GM19351 (cell line): ENCODE results near the gene FOS.
A peak's percentile ranks its signal among the peaks of the same experiment; 100 is the strongest.

Experiments used
- ATAC-seq: cut with Tn5 transposase; IDR thresholded peaks from one replicate; pipeline ENCODE4 v1.9.1; 2021; ENCODE audit warnings: mild to moderate bottlenecking, moderate library complexity; ENCODE audit not compliant: unreplicated experiment

FOS gene

GRCh38 chr14:75249958-75250336 is 28.7 kb upstream of the FOS start:
- ATAC-seq = peak; percentile 12

DNA sequence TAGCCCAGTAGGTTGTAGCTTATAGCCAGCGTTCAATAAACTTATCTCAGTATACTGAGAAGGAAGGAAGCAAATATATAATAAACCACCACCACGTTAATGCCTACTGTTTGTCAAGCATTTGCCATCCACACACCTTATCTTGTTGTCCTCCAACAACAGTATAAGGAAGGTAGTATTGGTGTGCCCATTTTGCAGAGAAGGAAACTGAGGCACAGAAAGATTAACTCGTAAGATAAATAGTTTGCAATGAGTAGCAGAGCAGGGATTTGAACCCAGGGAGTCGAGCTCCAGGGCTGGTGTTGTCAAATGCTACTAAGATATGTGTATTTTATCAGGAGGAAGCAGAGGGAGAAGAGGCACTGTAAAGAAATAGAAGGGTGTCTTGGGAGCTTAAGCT is 27.8 kb upstream of the FOS start:
- no peak for ATAC-seq

DNA sequence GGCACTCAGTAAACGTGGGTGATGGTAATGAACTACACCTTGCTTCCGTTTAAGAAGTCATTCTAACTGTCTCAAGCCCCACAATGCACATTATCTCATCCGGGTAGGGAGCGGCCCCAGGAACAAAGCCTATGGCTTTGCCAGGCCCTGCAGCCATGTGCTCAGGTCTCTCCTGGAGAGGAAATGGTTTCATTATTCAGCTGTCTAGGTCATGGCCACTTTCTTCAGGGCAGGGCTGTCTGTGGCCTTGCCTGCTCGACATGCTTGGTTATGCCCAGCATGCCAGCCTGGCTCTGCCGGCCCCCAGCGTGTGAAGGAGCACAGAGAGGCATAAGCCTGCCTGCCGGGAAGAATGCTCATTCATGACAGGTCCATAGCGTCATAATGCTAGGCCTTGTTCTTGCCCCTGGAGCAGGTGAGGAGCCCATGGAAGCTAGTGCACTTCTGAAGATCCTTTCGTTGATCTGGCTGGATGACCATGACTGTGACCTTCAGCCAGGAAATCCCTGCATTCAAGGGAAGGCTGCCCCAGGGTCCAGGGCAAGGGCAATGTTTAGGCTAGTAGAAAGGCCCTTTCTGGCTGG is 26.3 kb upstream of the FOS start:
- ATAC-seq = no peak

DNA sequence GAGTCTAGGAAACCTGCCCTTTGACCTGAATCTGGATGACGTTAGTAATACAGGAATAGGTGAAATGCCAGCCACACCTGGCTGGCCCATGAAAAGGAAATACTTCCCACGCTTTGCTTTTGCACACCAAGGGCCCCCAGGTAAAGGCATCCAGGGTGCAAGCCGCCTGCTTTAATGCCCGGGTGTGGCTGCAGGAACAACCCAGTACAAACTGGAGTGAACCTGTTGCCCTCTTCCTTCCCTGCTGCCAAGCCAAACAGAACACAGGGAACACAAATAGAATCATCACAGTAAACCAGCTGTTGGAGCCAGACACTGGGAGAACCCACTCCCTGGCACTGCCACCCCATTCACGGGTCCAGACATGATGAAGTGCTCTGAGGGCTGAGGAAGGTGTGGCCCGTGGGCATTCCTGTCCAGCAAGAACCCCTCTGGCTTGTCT is 24.2 kb upstream of the FOS start:
- ATAC-seq = no peak

- ATAC-seq = no peak
Observed at GRCh38 chr14:75254901-75255584, 23.6 kb upstream of the FOS start.

DNA sequence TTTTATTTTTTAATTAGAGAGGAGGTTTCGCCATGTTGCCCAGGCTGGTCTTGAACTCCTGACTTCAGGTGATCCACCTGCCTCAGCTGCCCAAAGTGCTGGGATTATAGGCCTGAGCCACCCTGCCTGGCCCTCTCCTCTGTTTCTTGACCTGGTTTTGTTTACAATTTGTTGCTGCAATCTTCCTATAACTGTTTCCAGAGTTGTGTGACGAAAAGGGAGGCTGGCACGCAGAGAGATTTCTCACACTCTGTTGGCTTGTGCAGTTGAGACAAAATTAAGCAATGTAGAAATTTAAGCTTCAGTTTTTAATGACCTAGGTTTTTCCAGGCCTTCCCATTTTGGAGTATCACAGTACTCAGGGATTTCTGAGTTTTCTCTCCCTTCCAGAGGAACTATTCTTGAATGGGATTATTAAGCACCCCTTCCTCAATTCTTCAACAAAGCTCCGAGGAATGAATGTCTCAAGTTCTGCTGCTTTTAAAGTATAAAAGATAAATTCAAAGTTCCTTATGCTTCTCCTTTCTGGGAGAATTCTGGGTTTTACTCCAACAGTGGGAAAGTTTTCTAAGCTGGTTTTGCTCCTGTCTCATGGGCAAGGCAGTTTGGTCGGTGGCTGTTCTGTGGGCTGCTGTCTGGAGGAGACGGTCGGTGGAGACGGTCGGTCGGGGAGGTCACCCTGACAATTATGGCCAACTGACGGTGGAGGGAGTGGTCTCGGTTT is 20.4 kb upstream of the FOS start:
- peak; percentile 34 for ATAC-seq

DNA sequence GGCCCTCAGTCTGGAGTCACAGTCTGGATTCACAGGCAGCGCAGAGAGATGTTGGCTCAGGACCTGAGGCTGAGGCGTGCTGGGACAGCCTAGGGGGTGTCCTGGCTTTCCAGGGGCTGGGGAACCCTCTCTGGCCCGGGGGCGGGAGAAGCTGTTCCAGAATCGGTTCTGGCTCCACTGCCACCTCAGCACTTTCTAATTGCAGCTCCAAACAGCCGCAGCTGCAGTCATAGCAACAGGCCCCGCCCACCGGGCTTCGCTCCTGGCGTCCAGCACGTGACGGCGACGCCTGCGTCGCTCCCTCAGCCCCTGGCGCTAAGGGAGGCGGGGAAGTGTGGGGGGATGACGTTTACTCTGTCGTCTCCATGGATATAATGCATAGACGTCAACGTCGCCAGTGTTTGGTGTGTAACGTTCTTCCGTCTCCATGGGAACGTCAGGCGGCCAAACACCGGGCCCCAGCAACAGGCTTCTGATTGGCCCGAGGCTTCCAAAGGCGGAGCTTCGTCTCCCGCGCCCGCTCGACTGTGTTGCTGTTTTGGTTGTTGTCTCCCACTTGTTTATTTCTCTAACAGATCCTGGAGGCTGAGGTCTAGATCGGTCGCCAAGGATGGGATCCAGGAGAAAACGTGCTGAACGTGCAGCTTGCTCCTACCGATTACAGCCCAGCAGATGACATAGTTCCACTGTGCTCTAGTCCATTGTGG is 19.7 kb upstream of the FOS start:
- ATAC-seq = peak; percentile 96

DNA sequence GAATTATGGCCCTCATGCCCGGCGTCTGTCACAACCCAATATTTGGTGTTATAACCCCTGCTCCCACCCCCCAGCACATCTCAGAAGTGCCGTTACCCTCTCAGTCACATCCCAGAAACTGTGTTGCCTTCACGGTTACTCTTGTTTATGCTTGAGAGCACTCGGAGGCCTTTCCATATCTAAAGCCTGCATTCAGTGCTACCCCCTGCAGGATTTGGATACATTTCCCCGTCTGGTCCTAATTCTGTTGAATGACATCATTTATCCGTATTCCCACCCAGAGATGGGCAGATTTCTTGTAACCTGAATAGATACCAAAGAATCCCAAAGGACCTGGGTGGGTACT is 19.1 kb upstream of the FOS start:
- no peak for ATAC-seq

DNA sequence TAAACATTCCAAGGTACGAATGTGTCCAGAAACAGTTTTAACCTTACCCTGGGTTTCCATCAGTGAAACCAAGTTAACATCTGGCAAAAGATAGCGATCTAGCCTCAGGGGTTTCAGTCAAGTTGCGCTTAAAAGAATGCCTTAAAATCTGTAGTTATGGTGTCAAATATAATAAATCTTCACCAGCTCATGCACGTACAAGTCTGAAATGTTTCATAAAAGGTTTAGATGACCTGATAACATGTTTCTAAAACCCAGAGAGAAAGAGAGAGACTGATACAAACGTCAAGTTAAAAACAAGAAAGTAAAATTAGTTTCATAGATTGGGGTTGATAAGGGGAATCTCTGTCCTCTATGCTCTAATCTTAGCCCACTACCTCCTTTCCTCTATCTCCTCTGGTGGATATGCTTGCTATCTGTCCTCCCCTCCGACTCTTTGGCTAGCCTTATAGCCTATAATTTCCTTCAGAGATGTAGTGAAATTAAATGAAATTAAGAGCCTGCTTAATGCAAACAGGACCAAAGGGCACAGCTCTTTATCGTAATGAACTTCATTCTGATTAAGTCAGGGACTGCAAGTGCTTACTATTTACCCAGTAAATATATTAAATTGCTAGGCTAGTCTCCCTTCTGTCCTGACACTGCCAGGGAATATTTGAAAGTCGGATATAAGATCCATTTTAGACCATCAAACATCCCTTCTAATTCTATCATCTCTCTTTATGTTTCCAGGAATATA is 18.4 kb upstream of the FOS start:
- no peak for ATAC-seq

DNA sequence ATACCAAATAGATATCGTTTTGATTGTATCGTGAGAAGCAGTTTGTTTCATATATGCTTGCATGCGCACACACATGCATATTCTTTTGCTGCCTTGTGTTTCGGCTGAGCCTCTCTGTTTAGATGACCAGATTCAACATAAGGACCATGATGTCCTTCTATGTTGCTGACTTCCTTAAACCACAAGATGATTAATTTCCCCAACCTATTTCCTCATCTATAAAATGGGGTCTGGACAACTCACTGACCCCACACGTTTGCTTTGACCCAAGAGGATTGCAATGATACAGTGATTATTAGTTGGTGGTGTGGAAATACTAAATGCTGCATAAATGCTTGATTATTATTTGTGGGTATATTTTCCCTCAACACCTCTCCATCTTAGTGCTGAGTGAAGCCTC is 16.8 kb upstream of the FOS start:
- no peak for ATAC-seq

- ATAC-seq = no peak
Observed at GRCh38 chr14:75262641-75263040, 16.0 kb upstream of the FOS start.

DNA sequence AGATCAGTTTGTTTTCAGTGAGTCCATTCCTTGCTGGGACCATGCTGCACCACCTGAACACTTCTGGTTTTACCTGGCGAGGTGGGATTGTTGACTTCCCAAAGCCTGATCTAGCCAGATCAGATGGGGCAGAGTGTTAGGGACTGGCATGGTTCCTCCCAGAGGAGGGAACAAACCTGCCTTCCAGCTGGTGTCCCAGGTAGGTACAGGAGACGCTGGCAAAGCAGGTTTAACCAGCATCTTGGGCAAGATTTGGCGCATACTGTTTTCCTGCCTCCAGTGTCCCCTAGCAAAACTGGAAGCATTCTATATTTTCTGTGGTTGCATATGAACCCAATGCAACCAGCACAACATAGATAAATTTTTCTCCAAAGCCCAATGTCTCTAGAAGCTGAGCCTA is 14.6 kb upstream of the FOS start:
- ATAC-seq = no peak

DNA sequence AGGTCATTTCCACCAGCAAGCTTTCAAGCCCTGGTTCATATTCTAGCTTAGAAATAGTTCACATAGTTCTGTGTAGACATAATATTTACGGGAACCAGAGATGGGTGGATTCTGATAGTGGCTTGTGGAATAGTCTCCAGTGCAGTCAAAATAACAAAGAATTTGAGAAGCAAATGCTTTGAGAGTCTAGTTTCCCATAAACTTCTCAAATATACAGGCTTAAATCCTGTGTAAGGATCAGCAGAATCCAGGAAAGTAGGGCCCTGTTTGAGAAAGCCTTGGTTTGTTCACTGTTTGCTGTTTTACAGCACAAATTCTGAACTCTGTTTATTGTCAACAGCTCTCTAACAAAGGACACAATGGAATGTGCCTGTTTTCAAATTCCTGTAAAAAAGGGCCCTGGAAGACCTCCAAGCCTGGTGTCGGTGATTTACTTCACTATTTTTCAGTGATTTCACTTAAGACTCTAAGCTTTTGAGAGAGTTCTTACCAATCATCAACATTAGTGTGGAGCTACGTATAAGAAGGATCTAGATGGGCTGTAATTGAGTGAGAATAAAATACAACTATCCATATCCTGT is 11.4 kb upstream of the FOS start:
- no peak for ATAC-seq

DNA sequence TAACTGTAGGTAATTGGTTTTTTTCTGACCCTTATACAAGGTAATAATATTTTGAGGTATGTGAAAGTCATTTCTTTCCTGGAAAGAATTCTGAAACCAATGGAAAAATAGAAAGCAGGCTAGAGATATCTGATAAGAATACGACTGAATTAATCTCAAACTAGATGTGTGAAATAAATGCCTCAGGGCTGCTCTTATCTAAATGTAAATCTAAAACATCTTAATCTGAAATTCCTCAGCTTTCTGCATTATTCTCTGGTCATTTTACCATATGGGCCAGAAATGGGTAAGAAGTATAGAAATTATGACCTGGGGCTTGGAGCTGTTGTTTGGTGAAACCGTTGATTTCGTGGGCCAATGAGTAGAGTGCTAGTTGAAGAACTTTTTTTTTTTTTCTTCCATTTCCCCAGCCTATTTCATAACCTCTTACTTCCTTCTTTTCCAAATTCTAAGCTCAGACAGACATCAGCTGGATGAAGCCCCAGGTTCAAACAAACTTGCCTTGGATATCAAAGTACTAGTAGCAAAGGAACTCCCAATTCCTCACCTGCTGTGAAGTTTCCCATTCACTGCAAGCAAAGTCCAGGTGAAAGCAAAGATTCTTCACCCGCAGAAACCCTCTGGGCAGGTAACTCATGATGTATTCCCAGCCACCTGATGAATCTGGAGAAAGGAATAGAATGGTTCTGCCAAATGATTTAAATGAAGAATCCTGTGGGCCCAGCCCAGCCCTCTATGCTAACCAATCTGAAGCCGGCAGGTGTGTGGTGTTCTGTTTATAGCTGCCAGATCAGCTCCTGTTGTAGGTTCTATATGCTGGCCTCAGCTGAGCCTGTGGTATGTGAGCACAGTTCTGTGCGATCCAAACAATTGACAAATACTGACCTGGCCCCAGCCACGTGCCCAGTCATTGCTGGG is 9.7 kb upstream of the FOS start:
- no peak for ATAC-seq

DNA sequence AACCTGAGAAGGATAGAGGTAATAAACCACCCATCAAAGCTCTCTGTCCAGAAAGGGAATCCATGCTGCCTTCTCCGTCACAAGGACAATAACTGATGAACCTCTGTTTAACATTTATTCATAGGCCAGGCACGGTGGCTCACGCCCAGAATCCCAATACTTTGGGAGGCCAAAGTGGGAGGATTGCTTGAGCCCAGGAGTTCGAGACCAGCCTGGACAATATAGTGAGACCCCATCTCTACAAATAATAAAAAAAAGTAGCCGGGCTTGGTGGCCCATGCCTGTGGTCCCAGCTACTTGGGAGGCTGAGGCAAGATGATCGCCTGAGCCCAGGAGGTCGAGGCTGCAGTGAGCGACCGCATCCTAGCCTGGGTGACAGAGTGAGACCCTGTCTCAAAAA is 7.1 kb upstream of the FOS start:
- no peak for ATAC-seq

- ATAC-seq = no peak
Observed at GRCh38 chr14:75273272-75274049, 5.2 kb upstream of the FOS start.

DNA sequence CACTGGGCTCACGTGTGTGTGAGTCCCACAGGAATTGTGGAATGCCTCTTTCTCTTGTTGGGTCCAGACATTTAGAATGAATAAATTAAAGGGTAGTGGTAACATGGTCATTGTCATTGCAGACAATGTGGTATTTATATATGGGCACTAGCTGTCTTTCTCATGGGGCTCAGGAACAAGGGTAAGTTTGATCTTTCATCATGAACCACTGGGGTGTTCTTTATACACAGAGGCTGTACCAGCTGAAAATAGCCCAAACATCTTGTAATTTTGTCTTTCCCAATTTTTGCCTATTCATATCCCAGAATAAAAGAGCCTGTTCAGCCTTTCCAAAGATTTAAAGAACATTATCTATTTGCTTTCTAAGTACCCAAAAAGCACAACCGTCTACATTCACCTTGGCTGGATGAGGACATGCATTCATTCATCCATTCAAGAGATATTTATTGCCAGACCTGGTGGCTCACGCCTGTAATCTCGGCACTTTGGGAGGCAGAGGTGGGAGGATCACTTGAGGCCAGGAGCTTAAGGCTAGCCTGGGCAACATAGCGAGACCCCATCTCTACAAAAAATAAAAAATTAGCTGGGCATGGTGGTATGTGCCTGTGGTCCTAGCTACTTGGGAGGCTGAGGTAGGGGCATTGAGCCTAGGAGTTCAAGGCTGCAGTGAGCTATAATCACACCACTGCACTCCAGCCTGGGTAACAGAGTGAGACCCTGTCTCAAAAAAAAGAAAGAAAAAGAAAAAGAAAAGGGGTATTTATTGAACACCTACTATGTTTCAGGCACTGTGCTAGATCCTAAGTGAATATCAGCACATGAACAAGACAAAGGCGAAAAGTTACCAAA is 4.4 kb upstream of the FOS start:
- ATAC-seq = no peak
